HUES64 (cell line): ENCODE measurements around the gene SMOC2.
"Not testable (repeated sequence)": the region's sequence is repeated elsewhere in the genome, so short reads cannot be mapped to it uniquely, and the experiment has no call there.

Experiments
- H3K27ac ChIP-seq: 2 replicates; pipeline ENCODE4 v1.7.0; 2013; ENCODE audit warnings: low read depth, low read length, inconsistent platforms
- H3K27me3 ChIP-seq: 2 replicates; pipeline ENCODE4 v1.6.1; 2013; ENCODE audit warnings: mild to moderate bottlenecking, low read length; ENCODE audit not compliant: insufficient read depth
- H3K36me3 ChIP-seq: 2 replicates; pipeline ENCODE4 v1.6.1; 2013; ENCODE audit warnings: mild to moderate bottlenecking, low read length; ENCODE audit not compliant: insufficient read depth
- H3K4me1 ChIP-seq: 2 replicates; pipeline ENCODE4 v1.6.1; 2013; ENCODE audit warnings: mild to moderate bottlenecking, low read length, moderate library complexity; ENCODE audit not compliant: insufficient read depth
- H3K4me3 ChIP-seq: 2 replicates; pipeline ENCODE4 v1.5.1; 2013; ENCODE audit warnings: mild to moderate bottlenecking, low read length, moderate library complexity
- H3K9ac ChIP-seq: 2 replicates; pipeline ENCODE4 v1.6.1; 2013; ENCODE audit warnings: mild to moderate bottlenecking, low read depth, low read length
- H3K9me3 ChIP-seq: 2 replicates; pipeline ENCODE4 v1.6.1; 2013; ENCODE audit warnings: low read depth, low read length; ENCODE audit not compliant: insufficient read depth
- WGBS: fragments of 150-250, 120-280 bp; methylation state at CpG from one replicate; pipeline ENCODE4 v1.1.7; 2013; ENCODE audit warnings: missing lambda C conversion rate; 5-methylcytosine and 5-hydroxymethylcytosine counted together

The SMOC2 gene

GRCh38 chr6:168533414-168533813 is 92.4 kb downstream of the SMOC2 start:
- Histone ChIP-seq H3K4me3 (no peak overlapping the region), H3K9me3 (no peaks in the 10 kb centered on the region), H3K4me1 (no peaks in the 10 kb centered on the region), H3K27me3 (no peaks in the 10 kb centered on the region), H3K27ac (no peak overlapping the region), H3K9ac (no peak overlapping the region), H3K36me3 (no peaks in the 10 kb centered on the region)
- 95% methylated on average over 3 of the region's 4 CpGs for WGBS

- WGBS: 84% methylated on average over 6 of the region's 6 CpGs
- no peaks in the 10 kb centered on the region for H3K27me3 ChIP-seq
- no peaks in the 10 kb centered on the region for H3K9me3 ChIP-seq
- no peak overlapping the region for H3K27ac ChIP-seq
- H3K36me3 ChIP-seq: no peaks in the 10 kb centered on the region
- no peak overlapping the region for H3K9ac ChIP-seq
- no peak overlapping the region for H3K4me3 ChIP-seq
- no peaks in the 10 kb centered on the region for H3K4me1 ChIP-seq
These were observed 93.3 kb downstream of the SMOC2 start for GRCh38 chr6:168534265-168534664.

DNA sequence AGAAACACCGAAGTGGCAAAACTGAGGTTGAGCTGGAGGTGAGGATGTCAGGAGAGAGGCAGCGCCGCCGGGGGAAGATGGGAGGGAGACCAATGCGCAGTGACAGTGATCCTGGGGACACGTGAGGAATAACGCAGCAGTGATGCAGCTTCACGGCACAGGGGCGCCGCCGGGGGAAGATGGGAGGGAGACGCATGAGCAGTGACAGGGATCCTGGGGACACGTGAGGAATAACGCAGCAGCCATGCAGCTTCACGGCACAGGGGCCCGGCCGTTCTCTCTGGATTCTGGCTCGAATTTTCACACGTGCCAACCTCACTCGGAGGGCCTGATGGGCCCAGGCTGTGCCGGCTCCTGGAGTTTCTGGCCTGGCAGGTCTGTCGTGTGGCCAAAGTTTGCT is 94.7 kb downstream of the SMOC2 start:
- Histone ChIP-seq H3K9ac (no peak overlapping the region), H3K27ac (no peak overlapping the region), H3K4me3 (no peak overlapping the region), H3K4me1 (0 out of 2 replicates have a peak, but pooled peaks cover 5% of the 10 kb centered on the region), H3K27me3 (no peaks in the 10 kb centered on the region), H3K36me3 (no peaks in the 10 kb centered on the region), H3K9me3 (no peaks in the 10 kb centered on the region)
- 95% methylated on average over 22 of the region's 22 CpGs for WGBS

GRCh38 chr6:168536196-168536595 is 95.2 kb downstream of the SMOC2 start:
- Histone ChIP-seq H3K9ac (no peak overlapping the region), H3K36me3 (no peaks in the 10 kb centered on the region), H3K27me3 (no peaks in the 10 kb centered on the region), H3K4me3 (no peak overlapping the region), H3K9me3 (no peaks in the 10 kb centered on the region), H3K4me1 (peaks cover 9% of the 10 kb centered on the region), H3K27ac (no peak overlapping the region)
- WGBS: 92% methylated on average over 7 of the region's 7 CpGs

DNA sequence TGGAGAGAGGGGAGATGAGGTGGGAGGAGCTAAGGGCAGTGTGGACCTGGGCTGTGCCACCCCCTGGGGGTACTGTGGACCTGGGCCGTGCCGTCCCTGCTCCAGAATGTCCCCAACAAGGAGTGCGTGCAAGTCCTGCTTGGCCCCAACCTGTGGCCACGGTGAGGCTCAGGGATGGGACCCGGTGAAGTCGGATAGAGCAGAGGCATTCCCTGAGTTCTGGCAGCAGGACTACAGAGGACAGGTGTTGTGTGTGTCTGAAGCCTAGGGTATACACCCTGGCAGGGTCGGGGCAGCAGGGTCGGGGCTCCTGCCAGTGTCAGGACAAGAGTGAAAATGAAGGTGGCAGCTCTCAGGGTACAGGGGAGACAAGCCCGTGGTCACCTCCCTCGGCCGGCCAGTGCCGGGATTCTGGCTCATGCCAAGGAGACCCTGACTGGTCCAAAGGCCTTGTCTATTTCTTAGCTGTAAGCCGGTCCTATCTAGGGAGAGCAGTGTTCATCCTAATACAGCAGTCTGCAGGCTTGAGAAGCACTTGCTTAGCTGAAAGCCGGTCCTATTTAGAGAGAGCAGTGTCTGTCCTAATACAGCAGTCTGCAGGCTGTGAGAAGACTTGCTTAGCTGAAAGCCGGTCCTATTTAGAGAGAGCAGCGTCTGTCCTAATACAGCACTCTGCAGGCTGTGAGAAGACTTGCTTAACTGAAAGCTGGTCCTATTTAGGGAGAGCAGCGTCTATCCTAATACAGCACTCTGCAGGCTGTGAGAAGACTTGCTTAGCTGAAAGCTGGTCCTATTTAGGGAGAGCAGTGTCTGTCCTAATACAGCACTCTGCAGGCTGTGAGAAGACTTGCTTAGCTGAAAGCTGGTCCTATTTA is 95.9 kb downstream of the SMOC2 start:
- Histone ChIP-seq H3K9me3 (no peaks in the 10 kb centered on the region), H3K4me1 (peaks cover 16% of the 10 kb centered on the region), H3K9ac (no peak overlapping the region), H3K36me3 (no peaks in the 10 kb centered on the region), H3K27ac (no peak overlapping the region), H3K4me3 (no peak overlapping the region), H3K27me3 (no peaks in the 10 kb centered on the region)
- WGBS: 92% methylated on average over 17 of the region's 17 CpGs

DNA sequence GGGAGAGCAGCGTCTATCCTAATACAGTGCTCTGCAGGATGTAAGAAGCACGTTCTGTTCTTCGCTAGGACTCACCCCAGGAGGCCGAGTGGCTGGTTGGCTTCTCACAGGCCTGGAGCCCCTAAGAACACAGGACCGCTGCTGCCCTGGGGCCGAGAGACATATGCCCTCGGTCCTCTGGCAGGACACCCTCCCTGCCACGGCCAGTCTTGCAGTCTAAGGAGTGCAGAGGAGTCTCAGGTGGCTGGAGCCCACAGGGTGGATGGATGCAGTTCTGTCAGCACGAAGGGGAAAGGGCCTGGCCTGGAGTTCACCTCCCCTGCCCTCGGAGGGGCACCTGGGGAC is 96.5 kb downstream of the SMOC2 start:
- Histone ChIP-seq H3K27me3 (no peaks in the 10 kb centered on the region), H3K9me3 (no peaks in the 10 kb centered on the region), H3K4me3 (no peak overlapping the region), H3K36me3 (no peaks in the 10 kb centered on the region), H3K9ac (no peak overlapping the region), H3K27ac (no peak overlapping the region), H3K4me1 (peaks cover 21% of the 10 kb centered on the region)
- WGBS: 77% methylated on average over 10 of the region's 10 CpGs

- not testable (repeated sequence) for H3K36me3 ChIP-seq, H3K9me3 ChIP-seq, H3K9ac ChIP-seq, H3K27me3 ChIP-seq, H3K4me3 ChIP-seq, H3K27ac ChIP-seq
- peaks cover 21% of the 10 kb centered on the region for H3K4me1 ChIP-seq
- WGBS: 94% methylated on average over 14 of the region's 14 CpGs
These were observed 97.4 kb downstream of the SMOC2 start for GRCh38 chr6:168538188-168538891.

- no peaks in the 10 kb centered on the region for H3K36me3 ChIP-seq
- peaks cover 21% of the 10 kb centered on the region for H3K4me1 ChIP-seq
- no peak overlapping the region for H3K9ac ChIP-seq
- H3K27me3 ChIP-seq: no peaks in the 10 kb centered on the region
- no peak overlapping the region for H3K4me3 ChIP-seq
- no peak overlapping the region for H3K27ac ChIP-seq
- no peaks in the 10 kb centered on the region for H3K9me3 ChIP-seq
- WGBS: 92% methylated on average over 21 of the region's 21 CpGs
These were observed 98.2 kb downstream of the SMOC2 start for GRCh38 chr6:168538892-168539811.

DNA sequence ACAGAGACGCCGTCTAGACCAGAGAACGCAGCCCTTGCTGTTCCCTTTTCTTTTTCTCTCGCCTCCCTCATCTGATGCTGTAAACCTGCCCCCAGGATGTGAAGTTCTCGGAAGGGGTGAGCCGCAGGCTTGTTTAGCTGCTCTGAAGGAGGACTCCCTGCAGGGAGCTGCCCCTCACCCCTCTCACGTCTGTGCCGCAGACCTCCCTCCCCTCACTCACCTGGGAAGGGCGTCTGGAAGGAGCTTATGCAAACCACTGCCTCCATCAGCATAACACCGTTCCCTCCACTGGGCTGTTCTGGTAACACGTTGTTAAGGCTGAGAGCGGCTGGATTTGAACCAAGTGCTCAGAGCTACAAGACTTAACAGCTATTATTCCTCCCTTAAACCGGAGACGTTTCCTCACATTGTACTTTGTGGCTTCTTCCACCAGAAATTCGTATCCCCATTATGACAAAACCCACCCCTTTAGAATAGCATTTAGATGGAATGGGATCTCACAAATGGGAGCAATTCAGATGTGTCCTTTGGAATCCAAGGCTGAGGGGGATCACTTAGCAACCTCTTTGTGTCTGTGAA is 99.8 kb downstream of the SMOC2 start:
- H3K27me3 ChIP-seq: no peaks in the 10 kb centered on the region
- 37% methylated on average over 15 of the region's 15 CpGs for WGBS
- H3K27ac ChIP-seq: no peak overlapping the region
- H3K4me1 ChIP-seq: peaks cover 21% of the 10 kb centered on the region
- no peaks in the 10 kb centered on the region for H3K36me3 ChIP-seq
- H3K9me3 ChIP-seq: no peaks in the 10 kb centered on the region
- no peak overlapping the region for H3K9ac ChIP-seq
- no peak overlapping the region for H3K4me3 ChIP-seq

DNA sequence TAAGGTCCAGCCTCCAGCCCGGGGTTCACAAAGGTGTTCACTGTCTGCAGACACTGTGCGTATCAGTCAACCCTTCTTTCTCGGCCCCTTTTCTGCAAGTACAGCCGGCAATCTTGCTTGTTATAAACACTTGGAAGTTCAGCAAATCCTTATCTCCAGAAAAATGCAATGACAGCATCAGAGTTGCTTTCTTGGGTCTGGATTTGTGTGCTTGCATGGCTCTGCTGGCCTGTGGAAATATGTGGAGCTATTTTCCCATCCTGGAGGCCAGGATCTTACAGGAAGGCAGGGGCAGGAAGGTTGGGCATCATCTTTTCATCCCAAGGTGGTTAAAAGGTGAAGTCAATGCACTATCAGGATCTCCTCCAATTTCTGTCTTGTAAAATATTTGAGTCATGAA is 100.3 kb downstream of the SMOC2 start:
- Histone ChIP-seq H3K9me3 (no peaks in the 10 kb centered on the region), H3K27ac (no peak overlapping the region), H3K4me3 (no peak overlapping the region), H3K4me1 (peaks cover 21% of the 10 kb centered on the region), H3K27me3 (no peaks in the 10 kb centered on the region), H3K9ac (no peak overlapping the region), H3K36me3 (no peaks in the 10 kb centered on the region)
- 87% methylated on average over 4 of the region's 4 CpGs for WGBS
